HEK293 (cell line): ENCODE measurements around the gene FBXL15.

Experiments
- CTCF ChIA-PET: fragments of 350-600 bp; formaldehyde crosslinking; extraction: SDS; loops from one replicate; lab custom pipeline; 2021; ENCODE audit warnings: antibody characterized with exemption; lab: Yijun Ruan, JAX
- POLR2A ChIA-PET: fragments of 300-600 bp; formaldehyde crosslinking; extraction: SDS; loops from one replicate; lab custom pipeline; 2020; ENCODE audit warnings: antibody characterized with exemption, inconsistent platforms; lab: Yijun Ruan, JAX
- H3K27ac ChIP-seq: fragments of 200-500 bp; sonication (Bioruptor generic); 2 replicates; pipeline ENCODE4 v1.5.1; 2014; ENCODE audit warnings: low read depth, low read length, control low read depth, inconsistent platforms; ENCODE audit errors: extremely low read depth
- H3K36me3 ChIP-seq, 2 experiments: fragments of 200-500 bp in 1 of 2; sonication (Bioruptor generic) in 1 of 2; 1 replicate in 1 of 2; 2 replicates in 1 of 2; pipeline ENCODE4 v1.5.1; 2014 to 2017; ENCODE audit warnings: inconsistent platforms in 2 of 2, low read length in 2 of 2; ENCODE audit not compliant: control insufficient read depth in 2 of 2, insufficient read depth in 1 of 2
- H3K4me1 ChIP-seq: fragments of 200-500 bp; sonication (Bioruptor generic); 2 replicates; pipeline ENCODE4 v1.5.1; 2014; ENCODE audit warnings: mild to moderate bottlenecking, low read length, inconsistent platforms; ENCODE audit not compliant: control insufficient read depth, insufficient read depth
- H3K4me3 ChIP-seq: 2 replicates; pipeline ENCODE4 v1.5.1; 2011; ENCODE audit warnings: low read depth, mild to moderate bottlenecking, control low read depth, low read length, moderate library complexity
- H3K9me3 ChIP-seq: fragments of 200-500 bp; sonication (Bioruptor generic); 2 replicates; pipeline ENCODE4 v1.5.1; 2014; ENCODE audit warnings: low read depth, low read length, inconsistent platforms; ENCODE audit not compliant: control insufficient read depth, insufficient read depth
- AEBP2 ChIP-seq: fragments of 450-650 bp; formaldehyde crosslinking; IDR thresholded peaks from 2 replicates; pipeline ENCODE4 v1.5.1; 2016; ENCODE audit warnings: missing biosample characterization, missing genetic modification characterization, borderline replicate concordance
- GLIS2 ChIP-seq: fragments of 450-650 bp; formaldehyde crosslinking; IDR thresholded peaks from 2 replicates; pipeline ENCODE4 v1.5.1; 2016; ENCODE audit warnings: missing biosample characterization, missing genetic modification characterization
- HIC1 ChIP-seq: fragments of 450-650 bp; formaldehyde crosslinking; IDR thresholded peaks from 2 replicates; pipeline ENCODE4 v1.5.1; 2016; ENCODE audit warnings: missing biosample characterization, missing genetic modification characterization
- SP3 ChIP-seq: fragments of 450-650 bp; formaldehyde crosslinking; IDR thresholded peaks from 2 replicates; pipeline ENCODE4 v1.5.1; 2016; ENCODE audit warnings: missing biosample characterization, missing genetic modification characterization
- ZBTB10 ChIP-seq: fragments of 450-650 bp; formaldehyde crosslinking; IDR thresholded peaks from 2 replicates; pipeline ENCODE4 v1.5.1; 2016; ENCODE audit warnings: missing biosample characterization, missing genetic modification characterization
- ZFP37 ChIP-seq: fragments of 450-650 bp; formaldehyde crosslinking; IDR thresholded peaks from 2 replicates; pipeline ENCODE4 v1.5.1; 2016; ENCODE audit warnings: missing biosample characterization, missing genetic modification characterization
- ZNF16 ChIP-seq: fragments of 450-650 bp; formaldehyde crosslinking; IDR thresholded peaks from 2 replicates; pipeline ENCODE4 v1.5.1; 2016; ENCODE audit warnings: low read depth, missing biosample characterization, missing genetic modification characterization
- ZNF2 ChIP-seq: fragments of 450-650 bp; formaldehyde crosslinking; IDR thresholded peaks from 2 replicates; pipeline ENCODE4 v1.5.1; 2016; ENCODE audit warnings: missing biosample characterization, missing genetic modification characterization
- ZNF221 ChIP-seq: fragments of 450-650 bp; formaldehyde crosslinking; IDR thresholded peaks from 2 replicates; pipeline ENCODE4 v1.5.1; 2017; ENCODE audit warnings: missing biosample characterization, missing genetic modification characterization, borderline replicate concordance
- ZNF248 ChIP-seq: fragments of 450-650 bp; formaldehyde crosslinking; IDR thresholded peaks from 2 replicates; pipeline ENCODE4 v1.5.1; 2017; ENCODE audit warnings: missing biosample characterization, missing genetic modification characterization
- ZNF362 ChIP-seq: fragments of 450-650 bp; formaldehyde crosslinking; IDR thresholded peaks from 2 replicates; pipeline ENCODE4 v1.5.1; 2016; ENCODE audit warnings: missing biosample characterization, missing genetic modification characterization
- ZNF404 ChIP-seq: fragments of 450-650 bp; formaldehyde crosslinking; IDR thresholded peaks from 2 replicates; pipeline ENCODE4 v1.5.1; 2017; ENCODE audit warnings: missing biosample characterization, missing genetic modification characterization
- ZNF473 ChIP-seq: fragments of 450-650 bp; formaldehyde crosslinking; IDR thresholded peaks from 2 replicates; pipeline ENCODE4 v1.5.1; 2017; ENCODE audit warnings: missing biosample characterization, missing genetic modification characterization
- ZNF530 ChIP-seq: fragments of 450-650 bp; formaldehyde crosslinking; IDR thresholded peaks from 2 replicates; pipeline ENCODE4 v1.5.1; 2016; ENCODE audit warnings: low read depth, missing biosample characterization, missing genetic modification characterization
- ZNF600 ChIP-seq: fragments of 450-650 bp; formaldehyde crosslinking; IDR thresholded peaks from 2 replicates; pipeline ENCODE4 v1.5.1; 2016; ENCODE audit warnings: missing biosample characterization, missing genetic modification characterization
- ZNF623 ChIP-seq: fragments of 450-650 bp; formaldehyde crosslinking; IDR thresholded peaks from 2 replicates; pipeline ENCODE4 v1.5.1; 2016; ENCODE audit warnings: missing biosample characterization, missing genetic modification characterization
- ZNF626 ChIP-seq: fragments of 450-650 bp; sonication (Bioruptor Pico); formaldehyde crosslinking; IDR thresholded peaks from 2 replicates; pipeline ENCODE4 v1.5.1; 2018; ENCODE audit warnings: missing biosample characterization, missing genetic modification characterization, inconsistent platforms
- ZNF658 ChIP-seq: fragments of 450-650 bp; formaldehyde crosslinking; IDR thresholded peaks from 2 replicates; pipeline ENCODE4; 2016; ENCODE audit warnings: missing biosample characterization, missing genetic modification characterization
- ZNF785 ChIP-seq: fragments of 450-650 bp; formaldehyde crosslinking; IDR thresholded peaks from 2 replicates; pipeline ENCODE4 v1.5.1; 2016; ENCODE audit warnings: missing biosample characterization, missing genetic modification characterization

FBXL15 gene

GRCh38 chr10:102409604-102410428 is 10.8 kb upstream of the FBXL15 start (continued):
- TF ChIP-seq ZBTB10 (tag by site-specific recombination) (0 out of 2 replicates have a peak, but pooled peaks have one; percentile 52), ZNF600 (tag by site-specific recombination) (0 out of 2 replicates have a peak, but pooled peaks have one; percentile 10), GLIS2 (tag by site-specific recombination) (no peak; the same call in 1 of the 2 replicates)

GRCh38 chr10:102410429-102411073 is 10.1 kb upstream of the FBXL15 start:
- CTCF ChIA-PET: interaction anchor here (0.7 to 4.5 kb wide), 4 partner anchors 9 to 180 kb away, joined by 3 to 28 read pairs (median 6); no protein-coding TSS in a partner anchor
- POLR2A ChIA-PET: interaction anchor here (1.3 kb wide), 1 partner anchor 12 kb away, joined by 4 read pairs; no protein-coding TSS in a partner anchor
- no peak overlapping the region for H3K27ac ChIP-seq

More at GRCh38 chr10:102410429-102411073, 10.1 kb upstream of the FBXL15 start:
- no peaks in the 10 kb centered on the region; the same call in 1 of the 2 replicates for H3K4me1 ChIP-seq
- no peak overlapping the region for H3K4me3 ChIP-seq
- TF ChIP-seq SP3 (no peak), ZNF626 (no peak), ZNF530 (no peak), ZNF16 (tag by site-specific recombination) (no peak), ZNF221 (tag by site-specific recombination) (no peak), ZNF362 (tag by site-specific recombination) (no peak), AEBP2 (no peak), ZNF623 (tag by site-specific recombination) (no peak), ZNF658 (tag by site-specific recombination) (no peak), ZFP37 (tag by site-specific recombination) (no peak), HIC1 (tag by site-specific recombination) (no peak), ZNF785 (tag by site-specific recombination) (no peak), ZNF473 (tag by site-specific recombination) (no peak), ZNF2 (tag by site-specific recombination) (no peak), ZNF404 (tag by site-specific recombination) (no peak), ZNF248 (no peak)
- no peaks in the 10 kb centered on the region for H3K9me3 ChIP-seq
- no peaks in the 10 kb centered on the region for H3K36me3 ChIP-seq
